Activated B cell treated with CpG ODN at 0.5 μM for 24 hours (primary cell): Measurements from ENCODE around the gene KLF13. TPM values are rescaled to one million over a fixed set of nuclear protein-coding genes. Genes with fewer than 3 reads are reported as not detected.

Experiments
- ATAC-seq: fragments of 200-7000 bp; cut with Tn5 transposase; one replicate; pipeline ENCODE4 v1.10.0; 2021; ENCODE audit warnings: low read depth, mild to moderate bottlenecking, moderate library complexity
- CTCF ChIA-PET: fragments of 350-600 bp; sonication (Branson Sonifier 250); formaldehyde crosslinking; loops from one replicate; lab custom pipeline; 2021; ENCODE audit warnings: antibody characterized with exemption; lab: Charles Lee
- POLR2A ChIA-PET: fragments of 350-600 bp; sonication (Branson Sonifier 250); formaldehyde crosslinking; loops from one replicate; lab custom pipeline; 2021; ENCODE audit warnings: antibody characterized with exemption; lab: Charles Lee
- DNase-seq: peaks from one replicate; pipeline ENCODE4 v3.0.0; 2022
- H3K27ac Mint-ChIP-seq: one replicate; pipeline ENCODE4 v1.8.0; 2020; ENCODE audit warnings: mixed read lengths
- H3K27me3 Mint-ChIP-seq: one replicate; pipeline ENCODE4 v1.8.0; 2021; ENCODE audit warnings: mixed read lengths
- H3K36me3 Mint-ChIP-seq: one replicate; pipeline ENCODE4 v1.8.0; 2021; ENCODE audit warnings: low read depth, mixed read lengths
- H3K4me1 Mint-ChIP-seq: one replicate; pipeline ENCODE4 v1.8.0; 2021; ENCODE audit warnings: mixed read lengths
- H3K4me3 Mint-ChIP-seq: one replicate; pipeline ENCODE4 v1.8.0; 2020; ENCODE audit warnings: mild to moderate bottlenecking, mixed read lengths
- H3K9me3 Mint-ChIP-seq: one replicate; pipeline ENCODE4 v1.8.0; 2020; ENCODE audit warnings: mixed read lengths
- intact Hi-C: fragments of 100-400 bp; cut with micrococcal nuclease; formaldehyde crosslinking; loops from one replicate; pipeline ENCODE4 v1.15.1; 2024
- total RNA-seq: library from RNA; stranded (reverse); gene quantifications from 2 replicates; pipeline ENCODE4 v1.2.3, GENCODE V29; 2022
- TF ChIP-seq, protein P1 (sequence below): fragments of 200-600 bp; IDR thresholded peaks from one replicate; pipeline ENCODE4 v1.8.0; 2022; ENCODE audit warnings: antibody characterized with exemption, mild to moderate bottlenecking

Gene KLF13
- total RNA-seq, 1 donor from 2014 or later: 178 TPM

GRCh38 chr15:31279221-31280045 is 47.2 kb upstream of the KLF13 start:
- intact Hi-C loops: no loop called here
- DNase-seq: no peak
- Mint-ChIP-seq H3K27ac (no peak overlapping the region), H3K36me3 (no peaks in the 10 kb centered on the region), H3K4me3 (no peak overlapping the region), H3K9me3 (peaks cover 5% of the 10 kb centered on the region), H3K27me3 (no peaks in the 10 kb centered on the region), H3K4me1 (peaks cover 8% of the 10 kb centered on the region)
- ChIA-PET CTCF (no interaction called here), POLR2A (no interaction called here)
- no peak for ATAC-seq
- TF ChIP-seq, protein P1, sequence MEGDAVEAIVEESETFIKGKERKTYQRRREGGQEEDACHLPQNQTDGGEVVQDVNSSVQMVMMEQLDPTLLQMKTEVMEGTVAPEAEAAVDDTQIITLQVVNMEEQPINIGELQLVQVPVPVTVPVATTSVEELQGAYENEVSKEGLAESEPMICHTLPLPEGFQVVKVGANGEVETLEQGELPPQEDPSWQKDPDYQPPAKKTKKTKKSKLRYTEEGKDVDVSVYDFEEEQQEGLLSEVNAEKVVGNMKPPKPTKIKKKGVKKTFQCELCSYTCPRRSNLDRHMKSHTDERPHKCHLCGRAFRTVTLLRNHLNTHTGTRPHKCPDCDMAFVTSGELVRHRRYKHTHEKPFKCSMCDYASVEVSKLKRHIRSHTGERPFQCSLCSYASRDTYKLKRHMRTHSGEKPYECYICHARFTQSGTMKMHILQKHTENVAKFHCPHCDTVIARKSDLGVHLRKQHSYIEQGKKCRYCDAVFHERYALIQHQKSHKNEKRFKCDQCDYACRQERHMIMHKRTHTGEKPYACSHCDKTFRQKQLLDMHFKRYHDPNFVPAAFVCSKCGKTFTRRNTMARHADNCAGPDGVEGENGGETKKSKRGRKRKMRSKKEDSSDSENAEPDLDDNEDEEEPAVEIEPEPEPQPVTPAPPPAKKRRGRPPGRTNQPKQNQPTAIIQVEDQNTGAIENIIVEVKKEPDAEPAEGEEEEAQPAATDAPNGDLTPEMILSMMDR: no peak

GRCh38 chr15:31280046-31280830 is 46.4 kb upstream of the KLF13 start:
- no peak overlapping the region for H3K4me3 Mint-ChIP-seq
- intact Hi-C loops: no loop called here
- ATAC-seq: no peak
- POLR2A ChIA-PET: no interaction called here
- H3K27me3 Mint-ChIP-seq: no peaks in the 10 kb centered on the region
- CTCF ChIA-PET: no interaction called here
- TF ChIP-seq, protein P1: no peak
- no peak overlapping the region for H3K27ac Mint-ChIP-seq
- H3K36me3 Mint-ChIP-seq: no peaks in the 10 kb centered on the region
- DNase-seq: no peak
- H3K9me3 Mint-ChIP-seq: peaks cover 5% of the 10 kb centered on the region
- peaks cover 5% of the 10 kb centered on the region for H3K4me1 Mint-ChIP-seq

- TF ChIP-seq, protein P1: no peak
- no peak overlapping the region for H3K27ac Mint-ChIP-seq
- peaks cover 5% of the 10 kb centered on the region for H3K9me3 Mint-ChIP-seq
- no peak for ATAC-seq
- H3K4me1 Mint-ChIP-seq: peaks cover 9% of the 10 kb centered on the region
- H3K36me3 Mint-ChIP-seq: no peaks in the 10 kb centered on the region
- CTCF ChIA-PET: no interaction called here
- H3K27me3 Mint-ChIP-seq: no peaks in the 10 kb centered on the region
- intact Hi-C loops: no loop called here
- no peak overlapping the region for H3K4me3 Mint-ChIP-seq
- DNase-seq: no peak
- POLR2A ChIA-PET: no interaction called here
These were observed 45.8 kb upstream of the KLF13 start for GRCh38 chr15:31280831-31281216.

- CTCF ChIA-PET: no interaction called here
- TF ChIP-seq, protein P1: no peak
- intact Hi-C loops: no loop called here
- Mint-ChIP-seq H3K27me3 (no peaks in the 10 kb centered on the region), H3K9me3 (peaks cover 8% of the 10 kb centered on the region), H3K36me3 (no peaks in the 10 kb centered on the region), H3K4me1 (peaks cover 12% of the 10 kb centered on the region), H3K4me3 (no peak overlapping the region), H3K27ac (no peak overlapping the region)
- POLR2A ChIA-PET: interaction anchor here (1.0 kb wide), 1 partner anchor 17 kb away, joined by 6 read pairs; no protein-coding TSS in a partner anchor
- DNase-seq (no peak), ATAC-seq (no peak)
These were observed 43.6 kb upstream of the KLF13 start for GRCh38 chr15:31283043-31283442.

DNA sequence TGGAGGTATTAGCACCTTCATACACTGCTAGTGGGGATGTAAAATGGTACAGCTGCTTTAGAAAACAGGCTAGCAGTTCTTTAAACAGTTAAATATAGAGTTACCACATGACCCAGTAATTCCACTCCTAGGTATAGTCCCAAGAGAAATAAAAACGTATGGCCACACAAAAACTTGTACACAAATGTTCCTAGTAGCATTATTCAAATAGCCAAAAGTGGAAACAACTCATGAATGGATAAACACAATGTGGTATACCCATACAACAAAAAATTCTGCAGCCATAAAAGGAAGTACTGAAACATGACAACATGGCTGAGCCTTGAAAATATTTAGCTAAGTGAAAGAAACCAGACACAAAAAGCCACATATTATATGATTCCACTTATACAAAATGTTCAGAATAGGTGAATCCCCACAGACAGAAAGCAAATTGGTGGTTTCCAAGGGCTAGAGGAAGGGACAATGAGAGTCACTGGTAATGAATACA is 40.8 kb upstream of the KLF13 start:
- H3K9me3 Mint-ChIP-seq: peaks cover 8% of the 10 kb centered on the region
- TF ChIP-seq, protein P1: no peak
- peaks cover 12% of the 10 kb centered on the region for H3K4me1 Mint-ChIP-seq
- ATAC-seq (peak; percentile 14), DNase-seq (no peak)
- H3K36me3 Mint-ChIP-seq: no peaks in the 10 kb centered on the region
- ChIA-PET POLR2A (interaction anchor here (0.7 to 2.3 kb wide), 2 partner anchors 19 to 26 kb away, joined by 7 to 8 read pairs; no protein-coding TSS in a partner anchor), CTCF (interaction anchor here (1.3 kb wide), 1 partner anchor 21 kb away, joined by 3 read pairs; no protein-coding TSS in a partner anchor)
- H3K4me3 Mint-ChIP-seq: no peak overlapping the region
- no peak overlapping the region for H3K27ac Mint-ChIP-seq
- H3K27me3 Mint-ChIP-seq: no peaks in the 10 kb centered on the region
- intact Hi-C loops: loop anchor here (2.0 kb wide), 1 partner anchor 19 kb away; no protein-coding TSS in a partner anchor
